ENCODE data around the gene ZCCHC2. TPM values are rescaled to one million over a fixed set of nuclear protein-coding genes. Genes with fewer than 3 reads are reported as not detected.

ZCCHC2 gene
- total RNA-seq, 6 experiments from 2014 or later, result 18.9 to 26.6 (median 23.5) TPM

- Histone ChIP-seq H3K36me3 (peaks cover 0 to 83% (median 33%) of the 10 kb centered on the region in 4 donors), H3K9me3 (no peaks in the 10 kb centered on the region), H3K27ac (no peak overlapping the region), H3K4me3 (no peak overlapping the region), H3K27me3 (no peaks in the 10 kb centered on the region), H3K4me1 (no peaks in the 10 kb centered on the region)
- ATAC-seq (no peak), DNase-seq (no peak)
- TF ChIP-seq POLR2A (IDR thresholded peaks at IDR 0.05), result no peak
- TF ChIP-seq, protein P1, sequence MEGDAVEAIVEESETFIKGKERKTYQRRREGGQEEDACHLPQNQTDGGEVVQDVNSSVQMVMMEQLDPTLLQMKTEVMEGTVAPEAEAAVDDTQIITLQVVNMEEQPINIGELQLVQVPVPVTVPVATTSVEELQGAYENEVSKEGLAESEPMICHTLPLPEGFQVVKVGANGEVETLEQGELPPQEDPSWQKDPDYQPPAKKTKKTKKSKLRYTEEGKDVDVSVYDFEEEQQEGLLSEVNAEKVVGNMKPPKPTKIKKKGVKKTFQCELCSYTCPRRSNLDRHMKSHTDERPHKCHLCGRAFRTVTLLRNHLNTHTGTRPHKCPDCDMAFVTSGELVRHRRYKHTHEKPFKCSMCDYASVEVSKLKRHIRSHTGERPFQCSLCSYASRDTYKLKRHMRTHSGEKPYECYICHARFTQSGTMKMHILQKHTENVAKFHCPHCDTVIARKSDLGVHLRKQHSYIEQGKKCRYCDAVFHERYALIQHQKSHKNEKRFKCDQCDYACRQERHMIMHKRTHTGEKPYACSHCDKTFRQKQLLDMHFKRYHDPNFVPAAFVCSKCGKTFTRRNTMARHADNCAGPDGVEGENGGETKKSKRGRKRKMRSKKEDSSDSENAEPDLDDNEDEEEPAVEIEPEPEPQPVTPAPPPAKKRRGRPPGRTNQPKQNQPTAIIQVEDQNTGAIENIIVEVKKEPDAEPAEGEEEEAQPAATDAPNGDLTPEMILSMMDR (IDR thresholded peaks at IDR 0.05), result no peak
- 98% methylated on average over 3 of the region's 3 CpGs for WGBS (ENCODE audit: insufficient coverage, low coverage, low lambda C conversion rate, missing lambda C conversion rate)
- intact Hi-C loops (cut with DNase I), result no loop called here
Measured at GRCh38 chr18:62555135-62555534, 32.3 kb downstream of the ZCCHC2 start.

- no peak for DNase-seq
- peaks cover 0 to 85% (median 36%) of the 10 kb centered on the region in 4 donors for H3K36me3 ChIP-seq
- no peaks in the 10 kb centered on the region for H3K4me1 ChIP-seq
- intact Hi-C loops (cut with DNase I), result no loop called here
- H3K27ac ChIP-seq, result no peak overlapping the region
- H3K4me3 ChIP-seq, result no peak overlapping the region
- TF ChIP-seq POLR2A (IDR thresholded peaks at IDR 0.05), result no peak
- TF ChIP-seq, protein P1 (IDR thresholded peaks at IDR 0.05), result no peak
- no peak for ATAC-seq
- H3K27me3 ChIP-seq, result no peaks in the 10 kb centered on the region
- WGBS (ENCODE audit: insufficient coverage, low coverage, low lambda C conversion rate, missing lambda C conversion rate), result 81% methylated on average over 3 of the region's 4 CpGs
- H3K9me3 ChIP-seq, result no peaks in the 10 kb centered on the region
Measured at GRCh38 chr18:62556397-62556796, 33.6 kb downstream of the ZCCHC2 start.

- intact Hi-C loops (cut with DNase I), result no loop called here
- ATAC-seq (no peak), DNase-seq (no peak)
- Histone ChIP-seq H3K9me3 (no peaks in the 10 kb centered on the region), H3K27me3 (no peaks in the 10 kb centered on the region), H3K4me1 (no peaks in the 10 kb centered on the region), H3K36me3 (peaks cover 0 to 90% (median 40%) of the 10 kb centered on the region in 4 donors), H3K4me3 (no peak overlapping the region), H3K27ac (no peak overlapping the region)
- 93% methylated on average over 6 of the region's 6 CpGs for WGBS (ENCODE audit: insufficient coverage, low coverage, low lambda C conversion rate, missing lambda C conversion rate)
- TF ChIP-seq, protein P1 (IDR thresholded peaks at IDR 0.05), result no peak
- TF ChIP-seq POLR2A (IDR thresholded peaks at IDR 0.05), result no peak
Measured at GRCh38 chr18:62558015-62558663, 35.3 kb downstream of the ZCCHC2 start.

DNA sequence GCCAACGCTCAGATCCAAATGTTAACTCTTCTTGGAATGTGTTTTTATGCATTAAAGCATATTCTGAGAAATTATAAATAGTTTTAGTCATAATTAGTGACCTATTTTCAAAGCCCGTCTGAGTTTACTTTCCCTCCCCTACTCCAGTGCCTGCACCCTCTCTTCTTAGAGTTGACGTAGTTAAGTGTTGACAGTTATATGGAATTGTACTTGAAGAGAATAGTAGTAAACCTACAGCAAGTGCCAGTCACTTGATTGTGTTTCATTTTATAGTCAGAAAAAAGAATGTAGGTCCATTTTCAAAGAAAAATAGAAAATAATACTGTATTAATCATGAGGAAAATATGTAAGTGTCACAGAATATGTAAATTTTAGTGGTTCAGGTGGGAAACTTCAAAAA, 41.2 kb downstream of the ZCCHC2 start:
- no peak overlapping the region for H3K4me3 ChIP-seq
- no peak for ATAC-seq
- H3K4me1 ChIP-seq, result no peaks in the 10 kb centered on the region
- intact Hi-C loops (cut with DNase I), result no loop called here
- no peak for DNase-seq
- H3K27ac ChIP-seq, result no peak overlapping the region
- TF ChIP-seq, protein P1 (IDR thresholded peaks at IDR 0.05), result no peak
- TF ChIP-seq POLR2A (IDR thresholded peaks at IDR 0.05), result no peak
- WGBS (ENCODE audit: insufficient coverage, low coverage, low lambda C conversion rate, missing lambda C conversion rate), result 93% methylated on average over 3 of the region's 3 CpGs
- no peaks in the 10 kb centered on the region for H3K27me3 ChIP-seq
- H3K9me3 ChIP-seq, result no peaks in the 10 kb centered on the region
- peaks cover 0 to 99% (median 33%) of the 10 kb centered on the region in 4 donors for H3K36me3 ChIP-seq

Measured in right lobe of liver (tissue), 6 donors.